GM18505 (cell line): ENCODE measurements around the gene ATXN7L1.
"Not testable (repeated sequence)": the region's sequence is repeated elsewhere in the genome, so short reads cannot be mapped to it uniquely, and the experiment has no call there.

Experiments
- ATAC-seq: cut with Tn5 transposase; IDR thresholded peaks from one replicate; pipeline ENCODE4 v1.9.1; 2021; ENCODE audit not compliant: unreplicated experiment
- POLR2A ChIP-seq: IDR thresholded peaks from 4 replicates; pipeline ENCODE4 v1.6.1; 2011; ENCODE audit warnings: borderline replicate concordance; ENCODE audit not compliant: insufficient read depth, insufficient read length; ENCODE audit errors: extremely low read depth

Gene ATXN7L1

GRCh38 chr7:105862276-105862675 lies 14.1 kb downstream of the ATXN7L1 start:
- no peak for TF ChIP-seq POLR2A
- ATAC-seq = no peak

GRCh38 chr7:105861224-105861623 lies 15.2 kb downstream of the ATXN7L1 start:
- no peak for TF ChIP-seq POLR2A
- no peak for ATAC-seq

GRCh38 chr7:105860793-105861192 lies 15.6 kb downstream of the ATXN7L1 start:
- no peak for ATAC-seq
- TF ChIP-seq POLR2A = no peak

- no peak for TF ChIP-seq POLR2A
- no peak for ATAC-seq
Observed at GRCh38 chr7:105857009-105857952, 19.1 kb downstream of the ATXN7L1 start.

GRCh38 chr7:105854498-105854897 lies 21.9 kb downstream of the ATXN7L1 start:
- no peak for ATAC-seq
- no peak for TF ChIP-seq POLR2A

- no peak for ATAC-seq
- no peak for TF ChIP-seq POLR2A
Observed at GRCh38 chr7:105853931-105854419, 22.4 kb downstream of the ATXN7L1 start.

- no peak for ATAC-seq
Observed at GRCh38 chr7:105851064-105851463, 25.3 kb downstream of the ATXN7L1 start.

GRCh38 chr7:105849122-105849855 lies 27.1 kb downstream of the ATXN7L1 start:
- no peak for ATAC-seq

More at GRCh38 chr7:105851064-105851463, 25.3 kb downstream of the ATXN7L1 start:
- no peak for TF ChIP-seq POLR2A

GRCh38 chr7:105846404-105846803 lies 30.0 kb downstream of the ATXN7L1 start:
- no peak for ATAC-seq
- no peak for TF ChIP-seq POLR2A

More at GRCh38 chr7:105849122-105849855, 27.1 kb downstream of the ATXN7L1 start:
- TF ChIP-seq POLR2A = no peak

- ATAC-seq = not testable (repeated sequence)
Observed at GRCh38 chr7:105844681-105845080, 31.7 kb downstream of the ATXN7L1 start.

- no peak for TF ChIP-seq POLR2A
Observed at GRCh38 chr7:105841866-105842265, 34.5 kb downstream of the ATXN7L1 start.

GRCh38 chr7:105840981-105841749 lies 35.2 kb downstream of the ATXN7L1 start:
- ATAC-seq = no peak

More at GRCh38 chr7:105841866-105842265, 34.5 kb downstream of the ATXN7L1 start:
- no peak for ATAC-seq

GRCh38 chr7:105839266-105839665 lies 37.1 kb downstream of the ATXN7L1 start:
- no peak for ATAC-seq
- TF ChIP-seq POLR2A = no peak

More at GRCh38 chr7:105840981-105841749, 35.2 kb downstream of the ATXN7L1 start:
- TF ChIP-seq POLR2A = no peak
